ENCODE data around the gene LRRC52.

DNA sequence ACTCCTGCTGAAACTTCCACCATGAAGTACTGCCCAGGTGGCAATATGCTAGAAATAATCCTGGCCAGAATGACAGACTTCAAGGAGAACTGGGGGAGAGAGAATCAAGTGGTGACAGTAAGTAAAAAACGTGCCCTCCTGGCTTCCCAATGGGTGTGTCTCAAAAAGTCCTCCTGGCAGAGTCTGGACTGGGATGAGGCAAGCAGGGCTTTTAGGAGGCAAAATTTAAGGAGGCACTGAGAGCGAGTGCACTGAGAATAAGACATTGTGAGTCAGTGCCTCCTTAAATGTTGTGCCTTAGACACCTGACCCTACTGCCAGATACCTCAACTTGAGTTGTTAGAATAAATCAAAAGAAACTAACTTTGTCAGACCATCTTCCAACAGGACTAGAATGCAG, 2.2 kb downstream of the LRRC52 start:
- no peak for TF ChIP-seq POLR2A (IDR thresholded peaks at IDR 0.05)
- TF ChIP-seq CTCF (IDR thresholded peaks at IDR 0.05) = no peak
- TF ChIP-seq POLR2AphosphoS5 (IDR thresholded peaks at IDR 0.05) = no peak
